HepG2 (cell line): ENCODE results near the gene HLF. TPM values are rescaled to one million over a fixed set of nuclear protein-coding genes. Genes with fewer than 3 reads are reported as not detected.

Source experiments
- BCL3 ChIP-seq: sonication (generic); formaldehyde crosslinking; IDR thresholded peaks from 2 replicates; pipeline ENCODE4 v1.5.1; 2020; ENCODE audit warnings: mild to moderate bottlenecking, missing genetic modification reagents, moderate library complexity
- E2F5 ChIP-seq: sonication (generic); formaldehyde crosslinking; conservative IDR thresholded peaks from 2 replicates; pipeline ENCODE4 v1.4.0; 2020; ENCODE audit warnings: missing genetic modification reagents
- GATAD2A ChIP-seq: IDR thresholded peaks from 2 replicates; pipeline ENCODE4 v1.6.1; 2016
- HDAC2 ChIP-seq: sonication (generic); formaldehyde crosslinking; IDR thresholded peaks from 2 replicates; pipeline ENCODE4 v1.4.0; 2020; ENCODE audit warnings: missing genetic modification reagents
- IKZF4 ChIP-seq: sonication (generic); formaldehyde crosslinking; IDR thresholded peaks from 2 replicates; pipeline ENCODE4 v1.5.1; 2020; ENCODE audit warnings: borderline replicate concordance, mild to moderate bottlenecking, low read depth, missing genetic modification reagents; ENCODE audit errors: not compliant biosample characterization
- KLF12 ChIP-seq: sonication (generic); formaldehyde crosslinking; IDR thresholded peaks from 2 replicates; pipeline ENCODE4 v1.4.0; 2020; ENCODE audit warnings: missing genetic modification reagents, borderline replicate concordance
- MTA1 ChIP-seq: sonication (generic); formaldehyde crosslinking; IDR thresholded peaks from 2 replicates; pipeline ENCODE4 v1.4.0; 2020; ENCODE audit warnings: missing genetic modification reagents, mild to moderate bottlenecking, borderline replicate concordance
- RXRB ChIP-seq: IDR thresholded peaks from 2 replicates; pipeline ENCODE4 v1.6.1; 2016; ENCODE audit warnings: borderline replicate concordance, missing genetic modification reagents, missing compliant biosample characterization
- SETDB1 ChIP-seq: sonication (generic); formaldehyde crosslinking; IDR thresholded peaks from 2 replicates; pipeline ENCODE4 v1.5.1; 2020; ENCODE audit warnings: missing genetic modification reagents, mild to moderate bottlenecking, borderline replicate concordance
- THAP7 ChIP-seq: sonication (generic); formaldehyde crosslinking; IDR thresholded peaks from 2 replicates; pipeline ENCODE4 v1.8.1; 2023; ENCODE audit warnings: mild to moderate bottlenecking, missing genetic modification reagents
- TIGD3 ChIP-seq: sonication (generic); formaldehyde crosslinking; IDR thresholded peaks from 2 replicates; pipeline ENCODE4 v1.5.1; 2020; ENCODE audit warnings: mild to moderate bottlenecking, missing genetic modification reagents, borderline replicate concordance
- ZNF224 ChIP-seq: sonication (generic); formaldehyde crosslinking; IDR thresholded peaks from 2 replicates; pipeline ENCODE4 v1.5.0; 2020; ENCODE audit warnings: mild to moderate bottlenecking, missing genetic modification reagents
- ZNF326 ChIP-seq: sonication (generic); formaldehyde crosslinking; IDR thresholded peaks from 2 replicates; pipeline ENCODE4 v1.4.0; 2020; ENCODE audit warnings: missing genetic modification reagents, borderline replicate concordance
- ZNF547 ChIP-seq: sonication (generic); formaldehyde crosslinking; IDR thresholded peaks from 2 replicates; pipeline ENCODE4 v1.5.1; 2020; ENCODE audit warnings: mild to moderate bottlenecking, missing genetic modification reagents
- ZNF569 ChIP-seq: sonication (generic); formaldehyde crosslinking; IDR thresholded peaks from 2 replicates; pipeline ENCODE4 v1.5.0; 2020; ENCODE audit warnings: mild to moderate bottlenecking, missing genetic modification reagents, moderate library complexity, borderline replicate concordance
- ZNF609 ChIP-seq: sonication (generic); formaldehyde crosslinking; IDR thresholded peaks from 2 replicates; pipeline ENCODE4 v1.4.0; 2020; ENCODE audit warnings: mild to moderate bottlenecking, missing genetic modification reagents, borderline replicate concordance
- ZNF776 ChIP-seq: sonication (generic); formaldehyde crosslinking; IDR thresholded peaks from 2 replicates; pipeline ENCODE4 v1.4.0; 2020; ENCODE audit warnings: mild to moderate bottlenecking, missing genetic modification reagents
- ZNF792 ChIP-seq: IDR thresholded peaks from 2 replicates; pipeline ENCODE4 v1.6.1; 2016
- polyA plus RNA-seq, 8 experiments: library from polyadenylated mRNA; depleted of rRNA in 3 of 8; stranded (reverse) in 7 of 8; unstranded in 1 of 8; fragments of >200 nt; fragmentation: Illumina TruSeq in 4 of 8; extraction: Trizol in 4 of 8; gene quantifications; 2 replicates each; pipeline versions ENCODE4 v1.2.1 to v1.2.3, GENCODE V29; 2011 to 2016; ENCODE audit warnings: low read depth in 4 of 8, missing spikeins in 1 of 8, mixed read lengths in 1 of 8; ENCODE audit not compliant: insufficient read depth in 1 of 8
- total RNA-seq, 5 experiments: library from RNA; depleted of rRNA; stranded (reverse); fragments of >200 nt; fragmentation: Illumina TruSeq; extraction: Trizol; gene quantifications; 2 replicates each; pipeline ENCODE4 v1.2.3, GENCODE V29; 2016; ENCODE audit warnings: low read depth in 1 of 5

HLF gene
- total and polyA plus RNA-seq, 2 of the 13 experiments (the other 11 are each of a cell fraction or from before 2014, with no cell fraction given) = 202 to 346 TPM

- TF ChIP-seq ZNF776 (CRISPR knock-in tag) = no peak
- no peak for TF ChIP-seq KLF12
- no peak for TF ChIP-seq TIGD3 (CRISPR knock-in tag)
- TF ChIP-seq BCL3 (CRISPR knock-in tag) = no peak
- no peak for TF ChIP-seq ZNF326 (CRISPR knock-in tag)
- TF ChIP-seq ZNF547 = 0 out of 2 replicates have a peak, but pooled peaks have one; percentile 10
- 0 out of 2 replicates have a peak, but pooled peaks have one; percentile 41 for TF ChIP-seq HDAC2
- no peak for TF ChIP-seq IKZF4 (CRISPR knock-in tag)
- no peak for TF ChIP-seq GATAD2A (CRISPR knock-in tag)
- peak; percentile 13; the same call in 1 of the 2 replicates for TF ChIP-seq RXRB (CRISPR knock-in tag)
- TF ChIP-seq SETDB1 (CRISPR knock-in tag) = no peak
- peak; percentile 73 for TF ChIP-seq ZNF792 (CRISPR knock-in tag)
- TF ChIP-seq THAP7 (CRISPR knock-in tag) = no peak
- TF ChIP-seq ZNF609 (CRISPR knock-in tag) = peak; percentile 24; the same call in 1 of the 2 replicates
- no peak; the same call in 1 of the 2 replicates for TF ChIP-seq MTA1
- no peak for TF ChIP-seq ZNF569 (CRISPR knock-in tag)
- TF ChIP-seq E2F5 (CRISPR knock-in tag) = no peak
- TF ChIP-seq ZNF224 (CRISPR knock-in tag) = no peak
Observed at GRCh38 chr17:55283256-55283965, 18.7 kb downstream of the HLF start (continued).
